ENCODE results near the gene PPP1R12B.
"Not testable (repeated sequence)": the region's sequence is repeated elsewhere in the genome, so short reads cannot be mapped to it uniquely, and the experiment has no call there.

DNA sequence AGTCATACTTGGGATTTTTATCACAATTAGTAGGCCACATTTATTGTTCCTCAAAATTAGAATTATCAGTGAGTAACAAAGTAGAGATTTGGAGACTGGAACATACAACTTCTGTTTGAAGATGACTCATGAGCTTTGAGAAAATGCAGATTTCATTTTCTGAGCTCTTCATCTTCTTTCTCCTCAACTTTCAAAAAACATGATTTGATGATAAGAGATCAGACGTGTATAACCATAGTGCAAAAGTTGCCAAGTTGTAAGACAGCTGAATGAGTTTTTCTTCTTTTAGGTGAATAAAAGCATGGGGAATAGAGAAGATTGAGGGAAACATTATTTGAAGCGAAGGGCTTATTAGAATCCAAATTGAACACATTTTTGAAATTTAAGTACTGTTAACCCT lies 58.4 kb downstream of the PPP1R12B start:
- TF ChIP-seq CTCF, POLR2A (IDR thresholded peaks at IDR 0.05): not testable (repeated sequence)
